Fibroblast of the conjunctiva (primary cell): ENCODE data around the gene TMEM236.

Source experiments
- DNase-seq: peaks from one replicate; pipeline ENCODE4 v3.0.0-alpha.2; 2010; ENCODE audit warnings: low read depth

The TMEM236 gene

DNA sequence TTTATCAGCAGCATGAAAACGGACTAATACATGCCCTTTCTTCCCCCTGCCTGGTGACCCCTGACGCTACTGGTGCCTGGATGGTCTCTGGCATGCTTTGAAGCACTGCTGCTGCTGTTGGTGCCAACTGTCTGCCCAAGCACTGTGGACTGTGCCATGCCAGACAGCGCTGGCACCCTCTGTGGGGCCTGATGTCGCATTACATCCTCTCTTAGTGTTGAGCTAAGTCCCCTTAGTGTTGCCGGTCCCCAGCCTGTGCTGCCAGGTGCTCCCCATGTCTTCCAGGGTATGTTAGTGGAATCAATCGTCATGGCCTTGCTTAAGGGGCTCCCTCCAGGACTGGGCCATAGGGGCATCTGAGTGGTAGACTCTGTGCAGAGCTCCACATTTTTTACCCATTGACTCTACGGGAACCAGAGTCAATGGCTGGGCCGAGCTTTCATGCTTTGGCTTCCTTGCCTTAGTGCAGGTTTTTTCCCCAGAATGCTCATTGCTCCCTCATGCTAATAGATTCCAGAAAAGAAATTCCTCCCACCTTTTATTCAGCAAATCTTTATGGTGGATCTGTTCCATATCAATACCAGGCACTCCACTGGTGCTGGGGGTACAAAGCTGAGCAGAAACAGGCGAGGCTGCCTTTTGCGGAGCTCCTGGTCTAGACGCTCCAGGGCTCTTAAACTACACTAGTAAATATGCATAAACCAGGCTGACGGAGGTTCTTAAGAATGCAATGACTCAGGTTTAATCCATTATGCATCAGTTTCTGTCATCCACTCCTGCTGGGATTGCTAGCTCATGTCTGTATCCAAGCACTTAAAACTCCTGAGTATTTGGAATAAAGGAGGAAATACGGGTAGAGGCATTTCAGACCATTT lies 35.3 kb downstream of the TMEM236 start:
- DNase-seq = peak; percentile 90

DNA sequence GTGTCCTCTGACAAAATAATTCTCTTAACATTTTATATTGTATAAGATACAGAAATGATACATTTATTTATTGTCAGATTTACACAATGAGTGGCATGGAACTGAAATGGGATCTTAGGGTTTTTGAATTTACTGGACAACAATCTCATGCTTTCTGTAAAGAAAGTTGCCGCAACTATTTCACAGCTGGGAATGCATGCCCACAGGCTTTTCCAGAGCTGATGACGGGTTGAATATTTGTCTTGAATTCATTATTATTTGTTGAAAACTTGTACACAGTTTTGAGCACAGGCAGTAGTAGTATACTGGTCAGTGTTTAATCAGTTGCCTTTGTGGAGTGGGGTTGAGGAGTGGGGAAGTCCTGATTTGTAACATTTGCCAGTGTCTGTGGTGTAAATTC lies 36.6 kb downstream of the TMEM236 start:
- DNase-seq = no peak

DNA sequence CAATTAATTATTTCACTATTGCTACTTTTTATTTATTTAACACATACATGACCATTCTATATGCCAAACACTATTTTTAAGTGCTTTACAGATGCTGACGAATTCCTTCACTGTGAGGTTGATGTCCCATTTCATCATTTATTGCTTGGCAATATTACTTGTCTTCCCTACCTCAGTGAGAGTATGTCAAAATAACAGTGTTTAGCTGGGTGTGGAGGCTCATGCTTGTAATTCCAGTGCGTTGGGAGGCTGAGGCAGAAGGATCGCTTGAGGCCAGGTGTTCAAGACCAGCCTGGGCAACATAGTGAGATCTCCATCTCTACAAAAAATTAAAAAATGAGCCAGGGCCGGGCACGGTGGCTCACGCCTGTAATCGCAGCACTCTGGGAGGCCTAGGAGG lies 37.4 kb downstream of the TMEM236 start:
- no peak for DNase-seq

DNA sequence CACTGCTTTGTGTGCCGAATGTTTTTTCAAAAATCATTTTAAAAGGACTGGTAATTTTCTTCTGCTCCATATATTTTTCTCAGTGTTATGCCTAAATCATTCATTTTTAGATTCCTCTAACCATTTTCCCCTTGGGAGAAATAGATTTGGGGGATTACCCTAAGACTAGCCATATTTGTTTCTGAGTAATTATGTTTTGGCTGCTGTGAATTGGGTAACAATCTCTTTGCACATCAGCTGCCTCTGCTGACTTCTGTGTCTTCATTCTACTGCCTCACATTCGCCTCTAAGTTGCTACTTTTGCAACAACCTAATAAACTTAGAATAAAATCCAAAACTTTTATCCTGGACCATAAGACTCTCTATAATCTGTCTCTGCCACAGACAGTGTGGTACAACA lies 38.6 kb downstream of the TMEM236 start:
- no peak for DNase-seq

DNA sequence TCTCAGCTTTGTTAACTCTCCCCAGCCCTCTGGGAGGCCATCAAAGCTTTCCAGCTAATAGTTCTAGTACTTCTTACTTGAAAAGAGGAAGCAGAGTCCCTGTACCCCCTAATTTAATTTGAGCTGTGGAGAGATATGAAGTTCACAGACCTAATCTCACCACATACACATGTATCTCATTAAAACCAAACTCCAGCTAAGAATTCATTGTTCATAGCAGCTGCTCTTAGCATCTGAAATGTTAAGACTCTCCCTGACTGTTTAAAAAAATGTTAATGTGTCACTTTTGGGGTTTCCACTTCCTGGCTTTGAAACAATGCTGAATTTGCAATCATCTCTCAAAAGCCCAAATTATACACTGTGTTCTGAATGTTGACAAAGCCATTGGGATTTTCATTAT lies 41.0 kb downstream of the TMEM236 start:
- DNase-seq = no peak

DNA sequence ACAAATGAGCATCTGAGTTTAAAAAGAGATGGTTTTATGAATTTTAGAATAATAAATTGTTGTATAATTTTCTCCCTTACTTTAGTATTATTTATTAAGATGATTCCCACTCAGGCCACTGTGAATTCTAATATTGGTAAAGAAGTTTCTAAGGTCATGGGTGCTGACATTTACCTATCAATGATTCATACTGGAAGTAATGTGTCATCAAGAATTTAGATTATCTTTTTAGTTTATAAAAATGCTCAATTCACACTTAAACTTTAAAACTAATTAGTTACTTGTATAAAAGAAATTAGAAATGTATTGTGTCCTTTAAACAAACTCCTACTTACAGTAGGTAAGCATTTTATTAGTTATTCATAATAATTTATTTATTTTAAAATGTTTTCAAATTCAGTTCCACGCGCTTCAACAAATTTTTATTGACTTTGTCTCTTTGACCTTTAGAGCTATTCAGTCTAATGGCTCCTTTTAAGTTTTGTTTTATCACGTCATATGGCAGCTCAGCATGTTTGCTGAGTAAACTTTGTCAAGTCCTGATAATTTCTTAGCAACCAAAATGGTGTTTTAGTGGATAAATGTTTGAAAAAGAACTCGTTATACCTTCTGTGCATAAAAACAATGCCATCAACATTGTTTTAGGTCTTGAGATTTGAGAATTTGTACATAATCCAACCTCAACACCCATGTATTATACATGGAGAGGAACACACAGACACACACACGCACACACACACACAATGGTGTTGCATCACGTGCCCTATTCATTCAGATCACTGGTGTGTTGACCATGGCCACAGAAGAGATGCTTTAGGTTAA lies 42.0 kb downstream of the TMEM236 start:
- DNase-seq = no peak

DNA sequence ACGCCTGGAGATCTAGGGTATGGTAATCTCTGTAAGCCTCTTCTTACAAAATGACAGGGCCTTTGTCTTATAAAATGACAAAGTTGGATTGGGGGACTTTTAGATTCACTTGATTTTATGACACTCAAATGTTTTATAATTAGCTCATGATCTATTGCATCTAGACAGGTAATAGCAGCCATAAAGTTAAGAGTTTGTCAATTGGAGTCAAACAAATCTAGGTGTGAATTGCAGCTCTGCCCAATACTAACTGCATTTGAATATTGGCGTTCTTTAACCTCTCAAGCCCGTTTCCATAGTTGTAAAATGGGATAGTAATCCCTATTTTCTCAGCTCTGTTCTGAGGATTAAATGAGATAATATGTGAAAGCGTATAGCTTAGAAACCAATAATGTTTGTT lies 43.1 kb downstream of the TMEM236 start:
- DNase-seq = no peak

DNA sequence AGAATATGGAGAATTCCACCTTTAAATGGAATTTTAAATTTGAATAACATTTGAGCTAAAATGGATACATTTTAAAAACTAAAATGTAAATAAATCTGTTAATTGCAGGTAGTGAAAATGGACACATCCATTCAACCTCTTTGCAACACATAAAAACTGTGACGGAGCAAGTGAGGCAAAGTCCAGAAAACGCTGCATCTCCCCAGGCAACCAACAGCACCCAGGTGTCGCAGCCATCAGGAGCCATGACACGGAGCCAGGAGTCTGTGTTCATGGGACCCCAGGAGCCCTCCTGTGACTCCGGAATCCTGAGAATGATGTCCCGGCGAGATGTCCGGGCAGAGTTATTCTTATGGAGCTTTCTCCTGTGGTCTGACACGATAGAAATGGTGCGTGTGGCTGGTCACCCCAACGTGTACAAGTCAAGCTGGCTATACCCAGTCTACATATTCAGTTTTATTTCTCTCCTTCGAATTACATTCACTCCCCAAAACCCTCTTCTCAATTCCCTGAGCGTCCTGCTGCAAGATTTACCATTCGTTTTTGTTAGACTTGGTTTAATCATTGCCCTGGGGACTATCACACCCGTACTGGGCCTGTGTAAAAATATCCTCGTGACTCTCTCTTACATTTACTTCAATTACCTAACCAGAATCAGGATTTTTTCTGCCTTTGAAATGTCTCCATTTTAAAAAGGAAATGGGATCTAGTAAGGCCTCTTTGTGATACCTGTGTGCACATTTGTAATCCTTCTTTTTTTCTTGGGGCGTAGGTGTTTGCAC lies 44.0 kb downstream of the TMEM236 start:
- no peak for DNase-seq

DNA sequence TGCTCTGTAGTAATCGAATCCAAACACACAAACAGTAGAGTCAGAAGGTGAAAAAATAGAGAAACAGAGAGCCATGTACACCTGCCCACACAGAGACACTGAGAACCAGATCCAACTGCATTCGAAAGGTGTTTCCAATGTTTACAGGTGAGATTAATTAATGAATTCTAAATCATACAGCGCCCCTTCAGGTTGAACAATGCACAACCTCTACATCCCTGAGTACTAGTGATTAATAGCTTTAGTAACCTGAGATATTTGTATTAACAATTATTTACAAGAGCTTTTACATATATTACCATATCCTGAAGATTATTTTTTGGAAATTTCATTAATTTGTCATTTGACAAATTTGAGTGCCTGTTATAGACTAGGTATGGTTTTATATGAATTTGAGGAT lies 49.5 kb downstream of the TMEM236 start:
- no peak for DNase-seq

DNA sequence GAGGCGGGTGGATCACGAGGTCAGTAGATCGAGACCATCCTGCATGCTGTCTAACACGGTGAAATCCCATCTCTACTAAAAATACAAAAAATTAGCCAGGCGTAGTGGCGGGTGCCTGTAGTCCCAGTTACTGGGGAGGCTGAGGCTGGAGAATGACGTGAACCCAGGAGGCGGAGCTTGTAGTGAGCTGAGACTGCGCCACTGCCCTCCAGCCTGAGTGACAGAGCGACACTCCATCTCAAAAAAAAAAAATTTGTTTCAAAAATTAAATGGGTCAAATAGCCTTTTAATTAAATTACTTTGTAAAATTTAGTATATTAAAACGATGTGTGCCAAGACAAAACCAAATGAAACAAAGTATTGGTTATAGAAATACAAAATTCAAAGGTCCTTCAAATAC lies 50.3 kb downstream of the TMEM236 start:
- no peak for DNase-seq

DNA sequence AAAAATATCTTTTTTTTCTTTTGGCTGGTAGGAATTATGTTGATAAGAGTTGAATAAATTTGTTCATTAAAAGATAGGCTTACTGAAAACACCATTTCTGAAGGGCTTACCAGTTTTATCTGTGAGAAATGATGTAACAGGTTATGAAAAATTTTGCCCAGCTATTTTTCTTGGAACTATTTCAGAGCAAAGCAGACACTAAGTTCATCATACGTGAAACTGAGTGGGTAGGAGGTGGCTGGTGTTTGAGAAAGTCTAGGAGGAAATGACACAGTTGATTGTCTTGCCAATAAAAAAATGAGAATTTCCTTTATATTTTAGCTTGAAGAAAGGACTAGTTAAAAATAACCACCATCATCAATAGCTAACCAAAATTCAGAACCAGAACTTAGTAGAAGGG lies 51.0 kb downstream of the TMEM236 start:
- DNase-seq = no peak

DNA sequence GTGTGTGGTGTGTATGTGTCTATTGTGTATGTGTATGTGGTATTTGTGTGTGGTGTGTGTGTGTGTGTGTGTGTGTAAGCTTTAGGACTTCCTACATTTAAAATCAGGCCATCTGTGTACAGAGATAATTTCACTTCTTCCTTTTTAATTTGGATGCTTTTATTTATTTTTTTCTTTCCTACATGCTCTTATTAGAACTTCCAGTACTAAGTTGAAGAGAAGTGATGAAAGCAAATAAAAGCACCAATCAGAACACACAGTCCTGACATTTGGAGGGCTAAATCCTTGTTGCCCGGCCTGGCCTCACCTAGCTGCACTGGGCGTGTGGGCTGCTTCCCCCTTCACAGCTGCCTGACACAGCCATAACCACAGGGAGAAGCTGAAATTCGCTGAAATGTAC lies 53.3 kb downstream of the TMEM236 start:
- no peak for DNase-seq

DNA sequence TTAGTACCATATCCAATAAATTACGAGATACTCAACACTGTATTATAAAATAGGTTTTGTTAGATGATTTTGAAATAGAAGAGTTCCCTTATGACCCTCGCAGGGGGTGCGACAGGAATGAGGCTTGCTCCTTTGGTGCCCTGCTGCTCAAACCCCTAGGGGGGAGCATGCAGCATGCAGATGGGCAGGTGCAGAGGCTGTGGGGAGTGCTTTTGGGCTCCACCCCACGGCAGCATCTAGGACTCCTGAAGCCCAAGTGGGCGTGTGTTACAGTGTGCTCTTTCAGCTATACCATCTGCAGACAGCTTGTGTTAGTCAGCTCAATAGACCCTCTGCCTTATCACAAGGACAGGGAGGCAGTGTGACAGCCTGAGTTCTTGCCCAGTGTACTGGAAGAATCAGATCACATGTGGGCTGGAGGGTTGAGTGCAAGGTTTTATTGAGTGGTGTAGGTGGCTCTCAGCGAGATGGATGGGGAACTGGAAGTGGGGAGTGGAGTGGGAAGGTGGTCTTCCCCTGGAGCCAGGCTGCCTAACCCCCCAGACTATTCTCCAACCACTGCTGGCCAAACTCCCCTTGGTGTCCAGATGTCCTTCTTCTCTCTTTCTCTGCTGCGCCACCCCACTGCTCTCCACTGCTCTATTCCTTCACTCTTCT lies 54.0 kb downstream of the TMEM236 start:
- DNase-seq = no peak

DNA sequence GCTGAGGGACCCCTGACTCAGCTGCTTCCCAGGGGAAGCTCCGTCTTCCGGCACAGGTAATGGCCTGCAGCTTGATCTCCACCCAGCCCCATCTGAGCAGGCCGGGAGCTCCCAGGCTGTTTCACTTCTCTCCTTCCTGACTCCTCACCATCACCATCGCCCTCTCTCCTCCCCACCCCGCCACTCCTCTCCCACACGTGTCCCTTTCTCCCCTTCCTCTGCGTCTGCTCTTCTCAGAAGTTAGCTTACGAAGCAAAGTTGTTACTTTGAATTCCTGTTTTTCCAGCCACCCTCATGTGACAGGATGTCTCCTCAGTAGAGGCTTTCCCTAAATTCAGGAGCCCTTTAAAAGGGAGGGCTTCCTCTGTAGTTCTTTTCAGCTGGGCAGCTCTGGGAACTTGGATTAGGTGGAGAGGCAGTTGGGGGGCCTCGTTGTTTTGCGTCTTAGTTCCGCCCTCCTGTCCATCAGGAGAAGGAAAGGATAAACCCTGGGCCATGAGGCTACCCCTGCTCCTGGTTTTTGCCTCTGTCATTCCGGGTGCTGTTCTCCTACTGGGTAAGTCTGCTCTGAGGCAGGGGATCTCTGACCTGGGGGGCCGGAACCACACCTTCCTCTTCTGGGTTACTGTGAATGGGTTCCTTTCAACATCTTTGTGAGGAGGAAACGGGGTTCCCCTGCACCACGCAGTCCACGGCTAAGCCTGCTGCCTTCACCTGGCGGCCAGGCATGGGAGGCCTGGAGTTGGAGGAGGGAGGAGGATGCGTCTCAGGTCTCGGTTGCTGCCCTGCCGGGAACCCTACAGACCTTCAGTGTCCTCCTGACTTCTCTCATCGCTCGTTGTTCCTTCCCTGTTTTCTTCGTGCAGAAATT lies 57.2 kb downstream of the TMEM236 start, which contains the start of gene MRC1:
MRC1 (plus strand) TSS at position 378 of the 871 bp plus-strand sequence; CDS start at position 496, 118 bp downstream.
- DNase-seq = no peak

DNA sequence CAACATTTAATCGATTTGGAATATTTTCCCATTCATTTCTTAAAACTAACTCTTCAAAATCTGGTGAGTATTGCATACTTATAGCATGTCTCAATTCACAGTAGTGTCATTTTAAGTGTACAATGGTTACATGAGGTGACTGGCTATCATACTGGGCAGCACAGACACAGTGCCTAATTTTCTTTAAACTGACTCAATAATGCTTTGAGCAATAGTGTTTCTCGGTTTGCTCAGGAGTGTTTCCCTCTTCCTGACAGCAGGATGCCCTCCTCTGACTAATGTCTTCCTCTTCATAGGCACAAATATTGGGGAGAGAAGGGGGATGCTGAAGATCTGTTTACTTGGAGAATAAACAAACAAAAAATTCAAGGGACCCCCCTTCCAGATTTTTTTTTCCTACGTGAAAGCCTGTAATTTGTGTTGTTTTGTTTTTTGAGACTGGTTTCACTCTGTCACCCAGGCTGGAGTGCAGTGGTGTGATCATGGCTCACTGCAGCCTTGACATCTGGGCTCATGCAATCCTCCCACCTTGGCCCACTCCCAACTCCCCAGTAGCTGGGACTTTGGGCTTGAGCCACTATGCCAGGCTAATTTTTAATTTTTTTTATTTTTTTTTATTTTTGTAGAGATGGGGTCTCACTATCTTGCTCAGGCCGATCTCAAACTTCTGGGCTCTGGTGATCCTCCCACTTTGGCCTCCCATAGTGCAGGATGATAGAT lies 59.3 kb downstream of the TMEM236 start:
- DNase-seq = no peak

DNA sequence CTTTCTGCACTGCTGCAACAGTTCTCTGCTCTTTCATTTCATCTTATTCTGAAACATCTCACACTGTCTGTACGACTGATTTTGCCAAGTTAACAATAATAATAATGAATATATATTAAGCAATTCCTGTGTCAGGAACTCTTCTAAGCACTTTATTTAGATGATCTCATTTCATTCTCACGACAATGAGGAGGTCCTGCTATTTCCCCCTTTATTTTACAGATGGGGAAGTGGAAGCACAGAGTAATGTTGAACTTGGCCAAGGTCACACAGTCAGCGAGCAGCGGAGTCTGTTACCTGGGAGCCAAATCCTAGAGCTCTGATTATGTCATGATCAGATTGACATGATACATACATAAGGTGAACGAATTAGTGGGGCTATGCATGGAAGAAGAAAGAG lies 63.0 kb downstream of the TMEM236 start:
- no peak for DNase-seq

DNA sequence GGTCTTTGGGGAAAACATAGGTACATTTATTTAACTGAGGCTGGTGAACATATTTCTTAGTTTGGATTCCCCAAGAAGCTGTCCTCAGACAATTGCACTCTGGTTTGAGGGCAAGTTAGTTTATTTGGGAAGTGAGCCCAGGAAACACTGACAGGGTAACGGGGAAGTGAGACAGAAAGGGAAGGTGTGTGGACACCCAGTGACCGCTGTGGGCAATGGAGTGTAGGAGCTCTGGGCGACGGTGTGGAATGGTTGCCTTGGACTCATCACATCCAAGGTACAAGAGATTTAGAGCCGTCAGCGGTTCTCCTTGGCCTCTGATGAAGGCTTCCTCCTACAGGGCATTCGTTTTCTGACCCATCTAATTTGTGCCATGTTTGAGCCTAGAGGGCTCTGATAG lies 64.2 kb downstream of the TMEM236 start:
- DNase-seq = no peak

DNA sequence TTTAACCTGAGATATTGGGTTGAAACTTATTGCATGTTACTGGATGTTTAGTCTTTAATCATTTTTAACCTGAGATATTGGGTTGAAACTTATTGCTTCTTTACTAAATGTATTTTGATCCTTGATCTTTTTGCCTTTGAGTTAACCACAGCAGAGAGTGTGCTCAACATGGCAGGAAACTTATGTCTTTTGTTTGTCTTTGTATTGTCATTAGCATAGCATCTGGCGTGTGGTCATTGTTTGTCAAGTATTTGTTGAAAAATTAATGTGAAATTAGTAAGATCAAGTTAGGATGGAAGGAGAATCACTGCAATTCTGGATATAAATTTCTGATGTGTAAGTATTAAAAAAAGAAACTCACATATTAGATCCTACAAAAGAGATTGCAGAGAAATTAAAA lies 65.3 kb downstream of the TMEM236 start:
- DNase-seq = no peak

DNA sequence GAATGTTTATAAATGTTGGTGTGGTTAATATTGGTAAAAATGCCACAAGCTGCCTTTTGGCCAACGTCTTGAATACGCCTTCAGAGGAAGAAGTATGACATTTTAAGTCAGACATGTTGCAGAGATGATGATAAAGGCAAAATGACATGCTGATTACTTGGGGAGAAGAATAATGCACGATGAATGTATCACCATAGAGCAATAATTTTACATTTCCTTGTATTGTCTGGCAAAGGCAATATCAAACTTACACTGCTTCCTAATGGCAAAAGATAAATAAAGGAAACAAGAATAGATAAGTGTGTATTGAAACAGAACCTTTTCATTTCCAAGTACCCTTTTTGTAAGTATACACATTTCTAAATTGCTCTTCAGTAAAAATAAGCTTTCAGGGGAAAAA lies 65.8 kb downstream of the TMEM236 start:
- no peak for DNase-seq

DNA sequence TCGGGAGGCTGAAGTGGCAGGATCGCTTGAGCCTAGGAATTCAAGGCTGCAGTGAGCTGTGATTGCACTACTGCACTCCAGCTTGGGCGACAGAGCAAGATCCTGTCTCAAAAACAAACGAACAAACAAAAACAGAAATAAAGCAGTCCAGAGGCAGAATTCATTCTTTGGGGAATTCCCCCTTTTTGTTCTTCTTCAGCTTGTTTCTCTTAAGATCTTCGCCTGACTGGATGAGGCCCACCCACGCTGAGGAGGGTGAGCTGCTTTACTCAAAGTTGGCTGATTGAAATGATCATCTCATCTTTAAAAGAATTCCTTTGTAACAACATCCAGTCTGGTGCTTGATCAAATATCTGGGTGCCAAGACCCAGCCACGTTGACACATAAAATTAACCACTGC lies 67.8 kb downstream of the TMEM236 start:
- DNase-seq = no peak
